Inflammatory macrophage (primary cell): ENCODE results near the gene SLC35F3.
"Not testable (repeated sequence)": the region's sequence is repeated elsewhere in the genome, so short reads cannot be mapped to it uniquely, and the experiment has no call there.

Experiments used
- DNase-seq, 2 donors: peaks; one replicate each; pipeline ENCODE4 v3.0.0-alpha.2; 2020 to 2022

Gene SLC35F3

GRCh38 chr1:234231061-234231892 is 326.8 kb downstream of the SLC35F3 start:
- peak in 1 of 2 donors; percentile 3 for DNase-seq

- DNase-seq: no peak
These were observed 327.4 kb downstream of the SLC35F3 start for GRCh38 chr1:234231893-234232276.

- DNase-seq: no peak
These were observed 329.7 kb downstream of the SLC35F3 start for GRCh38 chr1:234234199-234234598.

- DNase-seq: no peak
These were observed 331.0 kb downstream of the SLC35F3 start for GRCh38 chr1:234235434-234235881.

- no peak for DNase-seq
These were observed 332.9 kb downstream of the SLC35F3 start for GRCh38 chr1:234237393-234237792.

- DNase-seq: no peak
These were observed 333.6 kb downstream of the SLC35F3 start for GRCh38 chr1:234238060-234238459.

- DNase-seq: no peak
These were observed 335.0 kb downstream of the SLC35F3 start for GRCh38 chr1:234239515-234239914.

- no peak for DNase-seq
These were observed 335.5 kb downstream of the SLC35F3 start for GRCh38 chr1:234239936-234240335.

- no peak for DNase-seq
These were observed 336.2 kb downstream of the SLC35F3 start for GRCh38 chr1:234240680-234241079.

GRCh38 chr1:234241941-234242490 is 337.5 kb downstream of the SLC35F3 start:
- DNase-seq: no peak

- peak in 1 of 2 donors; percentile 12 for DNase-seq
These were observed 339.2 kb downstream of the SLC35F3 start for GRCh38 chr1:234243521-234244260.

- DNase-seq: peak; percentile 38 to 79
These were observed 340.0 kb downstream of the SLC35F3 start for GRCh38 chr1:234244482-234244881.

- DNase-seq: no peak
These were observed 342.2 kb downstream of the SLC35F3 start for GRCh38 chr1:234246638-234247116.

GRCh38 chr1:234247746-234248145 is 343.3 kb downstream of the SLC35F3 start:
- DNase-seq: not testable (repeated sequence)

GRCh38 chr1:234250747-234251146 is 346.3 kb downstream of the SLC35F3 start:
- DNase-seq: no peak

GRCh38 chr1:234253732-234254131 is 349.3 kb downstream of the SLC35F3 start:
- DNase-seq: peak; percentile 22 to 39

GRCh38 chr1:234256359-234256758 is 351.9 kb downstream of the SLC35F3 start:
- DNase-seq: no peak

GRCh38 chr1:234258071-234258470 is 353.6 kb downstream of the SLC35F3 start:
- DNase-seq: no peak

GRCh38 chr1:234260578-234260977 is 356.1 kb downstream of the SLC35F3 start:
- DNase-seq: no peak

GRCh38 chr1:234261545-234261944 is 357.1 kb downstream of the SLC35F3 start:
- DNase-seq: no peak

- no peak for DNase-seq
These were observed 357.7 kb downstream of the SLC35F3 start for GRCh38 chr1:234262007-234262753.

- no peak for DNase-seq
These were observed 358.3 kb downstream of the SLC35F3 start for GRCh38 chr1:234262754-234263105.

- no peak for DNase-seq
These were observed 360.4 kb downstream of the SLC35F3 start for GRCh38 chr1:234264832-234265231.
